ENCODE measurements around the gene AIFM2. TPM values are rescaled to one million over a fixed set of nuclear protein-coding genes. Genes with fewer than 3 reads are reported as not detected.

Gene AIFM2
- total and polyA plus RNA-seq, 10 of the 15 experiments (the other 5 are each of a cell fraction or from before 2014, with no cell fraction given), result 4.5 to 30.8 (median 15.6) TPM

DNA sequence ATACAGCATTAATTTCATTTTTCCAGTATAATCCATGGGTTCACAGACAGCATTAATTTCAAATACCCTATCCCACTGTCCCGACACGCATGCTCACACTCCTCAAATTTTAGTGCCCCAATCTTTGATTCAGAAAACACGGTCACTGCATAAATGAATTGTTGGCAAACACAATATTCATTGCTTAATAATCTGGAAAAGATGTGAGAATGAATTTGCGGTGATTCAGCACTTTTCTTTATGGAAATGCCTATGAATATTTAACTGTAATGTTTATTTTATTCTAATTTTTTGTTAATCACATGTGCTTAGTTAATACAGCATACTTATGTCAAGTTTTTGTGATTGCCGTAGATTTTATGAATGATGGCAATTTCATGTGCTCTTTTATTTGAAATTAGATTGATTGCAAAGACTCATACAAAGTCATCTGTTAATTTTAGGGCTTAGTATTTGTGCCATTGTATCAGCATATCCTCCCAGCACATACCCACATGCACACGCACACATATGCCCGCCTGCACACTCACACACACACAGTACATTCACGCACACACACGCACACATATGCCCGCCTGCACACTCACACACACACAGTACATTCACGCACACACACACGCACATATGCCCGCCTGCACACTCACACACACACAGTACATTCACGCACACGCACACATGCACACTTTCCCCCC lies 44.9 kb downstream of the AIFM2 start:
- FAIRE-seq, result no peak
- in situ Hi-C loops (cut with MboI), result no loop called here
- Histone ChIP-seq H3K4me1 (ENCODE audit: control insufficient read depth, insufficient read depth, low read length) (no peaks in the 10 kb centered on the region), H3K79me2 (ENCODE audit: control insufficient read depth, insufficient read depth, low read length) (no peaks in the 10 kb centered on the region), H3K27ac (ENCODE audit: control insufficient read depth, insufficient read depth) (no peak overlapping the region), H3K9me3 (replicated peaks; ENCODE audit: control insufficient read depth, insufficient read depth, low read length) (no peaks in the 10 kb centered on the region), H3K4me3 (no peak overlapping the region), H3K9ac (ENCODE audit: control insufficient read depth, insufficient read depth, low read length) (no peak overlapping the region), H3K4me2 (ENCODE audit: control insufficient read depth, insufficient read depth) (no peak overlapping the region), H2AFZ (ENCODE audit: control insufficient read depth, low read depth, low read length) (no peak overlapping the region), H3K36me3 (ENCODE audit: control insufficient read depth in 2 of 2, insufficient read depth in 2 of 2, low read length in 1 of 2) (no peaks in the 10 kb centered on the region), H3K27me3 (replicated peaks in 1 of 2; ENCODE audit: control insufficient read depth in 2 of 2, insufficient read depth in 2 of 2, low read length in 1 of 2) (no peaks in the 10 kb centered on the region), H4K20me1 (ENCODE audit: control insufficient read depth, insufficient read depth) (no peaks in the 10 kb centered on the region)
- RAD21 ChIA-PET (ENCODE audit: unreplicated experiment), result no interaction called here
- DNase-seq (ENCODE audit: low read depth, low spot score), result no peak
- intact Hi-C loops (cut with micrococcal nuclease; ENCODE audit: unreplicated experiment), result no loop called here
- CTCF ChIA-PET, result no interaction called here
- BruUV-seq (replicated peaks), result no TSS peak
- 72% methylated on average over 15 of the region's 15 CpGs for WGBS (ENCODE audit: insufficient coverage, insufficient replicate concordance, low lambda C conversion rate, missing lambda C conversion rate)
- SMC1A ChIA-PET (ENCODE audit: uncharacterized antibody, unreplicated experiment), result interaction anchor here (0.6 kb wide), 1 partner anchor 105 kb away, joined by 4 read pairs; no protein-coding TSS in a partner anchor
- TF ChIP-seq, protein P1, sequence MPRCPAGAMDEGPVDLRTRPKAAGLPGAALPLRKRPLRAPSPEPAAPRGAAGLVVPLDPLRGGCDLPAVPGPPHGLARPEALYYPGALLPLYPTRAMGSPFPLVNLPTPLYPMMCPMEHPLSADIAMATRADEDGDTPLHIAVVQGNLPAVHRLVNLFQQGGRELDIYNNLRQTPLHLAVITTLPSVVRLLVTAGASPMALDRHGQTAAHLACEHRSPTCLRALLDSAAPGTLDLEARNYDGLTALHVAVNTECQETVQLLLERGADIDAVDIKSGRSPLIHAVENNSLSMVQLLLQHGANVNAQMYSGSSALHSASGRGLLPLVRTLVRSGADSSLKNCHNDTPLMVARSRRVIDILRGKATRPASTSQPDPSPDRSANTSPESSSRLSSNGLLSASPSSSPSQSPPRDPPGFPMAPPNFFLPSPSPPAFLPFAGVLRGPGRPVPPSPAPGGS (IDR thresholded peaks at IDR 0.05; ENCODE audit: borderline replicate concordance, insufficient read depth, low read depth, low read length, poor library complexity, severe bottlenecking), result peak; percentile 58
- no peak for TF ChIP-seq CHD2 (IDR thresholded peaks at IDR 0.05; ENCODE audit: borderline replicate concordance, low read depth, low read length)
- TF ChIP-seq, protein P2, sequence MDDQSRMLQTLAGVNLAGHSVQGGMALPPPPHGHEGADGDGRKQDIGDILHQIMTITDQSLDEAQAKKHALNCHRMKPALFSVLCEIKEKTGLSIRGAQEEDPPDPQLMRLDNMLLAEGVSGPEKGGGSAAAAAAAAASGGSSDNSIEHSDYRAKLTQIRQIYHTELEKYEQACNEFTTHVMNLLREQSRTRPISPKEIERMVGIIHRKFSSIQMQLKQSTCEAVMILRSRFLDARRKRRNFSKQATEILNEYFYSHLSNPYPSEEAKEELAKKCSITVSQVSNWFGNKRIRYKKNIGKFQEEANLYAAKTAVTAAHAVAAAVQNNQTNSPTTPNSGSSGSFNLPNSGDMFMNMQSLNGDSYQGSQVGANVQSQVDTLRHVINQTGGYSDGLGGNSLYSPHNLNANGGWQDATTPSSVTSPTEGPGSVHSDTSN (IDR thresholded peaks at IDR 0.05; ENCODE audit: insufficient replicate concordance, low read depth, low read length), result peak; percentile 12
- POLR2A ChIA-PET, result no interaction called here
- no peak for ATAC-seq

Measured in GM12878 (cell line).